HepG2 (cell line): ENCODE data around the gene EXOC6B. TPM values are rescaled to one million over a fixed set of nuclear protein-coding genes. Genes with fewer than 3 reads are reported as not detected.
A peak's percentile ranks its signal among the peaks of the same experiment; 100 is the strongest.

Source experiments
- ATF1 ChIP-seq: IDR thresholded peaks from 2 replicates; pipeline ENCODE4 v1.6.1; 2016; ENCODE audit warnings: mild to moderate bottlenecking, control low read depth
- ELF1 ChIP-seq: sonication (generic); formaldehyde crosslinking; IDR thresholded peaks from 2 replicates; pipeline ENCODE4 v1.4.0; 2020; ENCODE audit warnings: missing genetic modification reagents
- HMG20A ChIP-seq: IDR thresholded peaks from 2 replicates; pipeline ENCODE4 v1.6.1; 2016; ENCODE audit warnings: borderline replicate concordance
- MED1 ChIP-seq: sonication (generic); formaldehyde crosslinking; IDR thresholded peaks from 2 replicates; pipeline ENCODE4 v1.4.0; 2020; ENCODE audit warnings: missing genetic modification reagents
- RFX3 ChIP-seq: IDR thresholded peaks from 2 replicates; pipeline ENCODE4 v1.6.1; 2016; ENCODE audit warnings: missing biosample characterization, missing genetic modification reagents
- SPEN ChIP-seq: sonication (generic); formaldehyde crosslinking; IDR thresholded peaks from 2 replicates; pipeline ENCODE4 v1.5.1; 2020; ENCODE audit warnings: low read depth, mild to moderate bottlenecking, missing genetic modification reagents
- ZBTB7A ChIP-seq: sonication (generic); formaldehyde crosslinking; IDR thresholded peaks from 2 replicates; pipeline ENCODE4 v1.8.0; 2022; ENCODE audit warnings: mild to moderate bottlenecking, missing genetic modification reagents
- ZNF121 ChIP-seq: sonication (generic); formaldehyde crosslinking; IDR thresholded peaks from 2 replicates; pipeline ENCODE4 v1.5.0; 2020; ENCODE audit warnings: mild to moderate bottlenecking, missing genetic modification reagents
- ZNF616 ChIP-seq: sonication (generic); formaldehyde crosslinking; IDR thresholded peaks from 2 replicates; pipeline ENCODE4 v1.5.0; 2020; ENCODE audit warnings: low read depth, mild to moderate bottlenecking, missing genetic modification reagents
- ZNF713 ChIP-seq: sonication (generic); formaldehyde crosslinking; IDR thresholded peaks from 2 replicates; pipeline ENCODE4 v1.4.0; 2020; ENCODE audit warnings: mild to moderate bottlenecking, missing genetic modification reagents
- polyA plus RNA-seq, 8 experiments: library from polyadenylated mRNA; depleted of rRNA in 3 of 8; stranded (reverse) in 7 of 8; unstranded in 1 of 8; fragments of >200 nt; fragmentation: Illumina TruSeq in 4 of 8; extraction: Trizol in 4 of 8; gene quantifications; 2 replicates each; pipeline versions ENCODE4 v1.2.1 to v1.2.3, GENCODE V29; 2011 to 2016; ENCODE audit warnings: low read depth in 4 of 8, missing spikeins in 1 of 8, mixed read lengths in 1 of 8; ENCODE audit not compliant: insufficient read depth in 1 of 8
- total RNA-seq, 5 experiments: library from RNA; depleted of rRNA; stranded (reverse); fragments of >200 nt; fragmentation: Illumina TruSeq; extraction: Trizol; gene quantifications; 2 replicates each; pipeline ENCODE4 v1.2.3, GENCODE V29; 2016; ENCODE audit warnings: low read depth in 1 of 5
- TF ChIP-seq, protein P1 (sequence below): IDR thresholded peaks from 2 replicates; pipeline ENCODE4 v1.6.1; 2016; ENCODE audit warnings: mild to moderate bottlenecking, missing biosample characterization, missing genetic modification reagents
- TF ChIP-seq, protein P2 (sequence below), 2 experiments: IDR thresholded peaks; 2 replicates each; pipeline ENCODE4 v1.6.1; 2011 to 2012; ENCODE audit warnings: low read length in 2 of 2, borderline replicate concordance in 1 of 2, low read depth in 1 of 2, mild to moderate bottlenecking in 1 of 2, moderate library complexity in 1 of 2
- TF ChIP-seq, protein P3 (sequence below): sonication (generic); formaldehyde crosslinking; IDR thresholded peaks from 2 replicates; pipeline ENCODE4 v1.4.0; 2020; ENCODE audit warnings: missing genetic modification reagents, borderline replicate concordance

Gene EXOC6B
- total and polyA plus RNA-seq, 2 of the 13 experiments (the other 11 are each of a cell fraction or from before 2014, with no cell fraction given) = 9.1 to 15.9 TPM

DNA sequence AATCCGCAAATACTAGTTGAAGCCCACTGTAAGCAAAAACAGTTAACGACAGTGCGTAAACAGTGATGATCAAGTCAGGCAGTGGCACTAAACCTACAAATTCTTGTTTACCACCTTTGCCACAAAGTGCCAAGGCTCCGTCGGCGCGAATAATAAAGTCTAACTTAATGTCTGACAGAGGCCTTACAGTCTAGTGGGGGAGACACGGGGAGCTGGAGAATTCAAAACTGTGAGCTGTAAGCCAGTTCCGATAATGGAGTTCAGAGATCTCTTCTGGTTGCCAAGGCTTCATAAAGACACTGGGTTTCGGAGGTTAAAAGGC, 284 bp upstream of the EXOC6B start (continued):
- TF ChIP-seq, protein P1, sequence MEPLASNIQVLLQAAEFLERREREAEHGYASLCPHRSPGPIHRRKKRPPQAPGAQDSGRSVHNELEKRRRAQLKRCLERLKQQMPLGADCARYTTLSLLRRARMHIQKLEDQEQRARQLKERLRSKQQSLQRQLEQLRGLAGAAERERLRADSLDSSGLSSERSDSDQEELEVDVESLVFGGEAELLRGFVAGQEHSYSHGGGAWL (CRISPR knock-in tag) = no peak
- TF ChIP-seq RFX3 (CRISPR knock-in tag) = no peak
- no peak for TF ChIP-seq ZNF713
- TF ChIP-seq ZBTB7A (CRISPR knock-in tag) = peak; percentile 50; the same call in 1 of the 2 replicates
- no peak for TF ChIP-seq SPEN
- 0 out of 2 replicates have a peak, but pooled peaks have one; percentile 1 for TF ChIP-seq ELF1 (CRISPR knock-in tag)
- TF ChIP-seq ZNF121 (CRISPR knock-in tag) = no peak
- TF ChIP-seq HMG20A (CRISPR knock-in tag) = peak; percentile 40; the same call in 1 of the 2 replicates
- TF ChIP-seq ATF1 (CRISPR knock-in tag) = peak; percentile 59; the same call in 1 of the 2 replicates
- no peak for TF ChIP-seq MED1 (CRISPR knock-in tag)
- TF ChIP-seq, protein P2, sequence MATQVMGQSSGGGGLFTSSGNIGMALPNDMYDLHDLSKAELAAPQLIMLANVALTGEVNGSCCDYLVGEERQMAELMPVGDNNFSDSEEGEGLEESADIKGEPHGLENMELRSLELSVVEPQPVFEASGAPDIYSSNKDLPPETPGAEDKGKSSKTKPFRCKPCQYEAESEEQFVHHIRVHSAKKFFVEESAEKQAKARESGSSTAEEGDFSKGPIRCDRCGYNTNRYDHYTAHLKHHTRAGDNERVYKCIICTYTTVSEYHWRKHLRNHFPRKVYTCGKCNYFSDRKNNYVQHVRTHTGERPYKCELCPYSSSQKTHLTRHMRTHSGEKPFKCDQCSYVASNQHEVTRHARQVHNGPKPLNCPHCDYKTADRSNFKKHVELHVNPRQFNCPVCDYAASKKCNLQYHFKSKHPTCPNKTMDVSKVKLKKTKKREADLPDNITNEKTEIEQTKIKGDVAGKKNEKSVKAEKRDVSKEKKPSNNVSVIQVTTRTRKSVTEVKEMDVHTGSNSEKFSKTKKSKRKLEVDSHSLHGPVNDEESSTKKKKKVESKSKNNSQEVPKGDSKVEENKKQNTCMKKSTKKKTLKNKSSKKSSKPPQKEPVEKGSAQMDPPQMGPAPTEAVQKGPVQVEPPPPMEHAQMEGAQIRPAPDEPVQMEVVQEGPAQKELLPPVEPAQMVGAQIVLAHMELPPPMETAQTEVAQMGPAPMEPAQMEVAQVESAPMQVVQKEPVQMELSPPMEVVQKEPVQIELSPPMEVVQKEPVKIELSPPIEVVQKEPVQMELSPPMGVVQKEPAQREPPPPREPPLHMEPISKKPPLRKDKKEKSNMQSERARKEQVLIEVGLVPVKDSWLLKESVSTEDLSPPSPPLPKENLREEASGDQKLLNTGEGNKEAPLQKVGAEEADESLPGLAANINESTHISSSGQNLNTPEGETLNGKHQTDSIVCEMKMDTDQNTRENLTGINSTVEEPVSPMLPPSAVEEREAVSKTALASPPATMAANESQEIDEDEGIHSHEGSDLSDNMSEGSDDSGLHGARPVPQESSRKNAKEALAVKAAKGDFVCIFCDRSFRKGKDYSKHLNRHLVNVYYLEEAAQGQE (IDR thresholded peaks at IDR 0.05; ENCODE audit: borderline replicate concordance in 1 of 2, low read depth in 1 of 2, low read length in 2 of 2) = no peak
- TF ChIP-seq, protein P3, sequence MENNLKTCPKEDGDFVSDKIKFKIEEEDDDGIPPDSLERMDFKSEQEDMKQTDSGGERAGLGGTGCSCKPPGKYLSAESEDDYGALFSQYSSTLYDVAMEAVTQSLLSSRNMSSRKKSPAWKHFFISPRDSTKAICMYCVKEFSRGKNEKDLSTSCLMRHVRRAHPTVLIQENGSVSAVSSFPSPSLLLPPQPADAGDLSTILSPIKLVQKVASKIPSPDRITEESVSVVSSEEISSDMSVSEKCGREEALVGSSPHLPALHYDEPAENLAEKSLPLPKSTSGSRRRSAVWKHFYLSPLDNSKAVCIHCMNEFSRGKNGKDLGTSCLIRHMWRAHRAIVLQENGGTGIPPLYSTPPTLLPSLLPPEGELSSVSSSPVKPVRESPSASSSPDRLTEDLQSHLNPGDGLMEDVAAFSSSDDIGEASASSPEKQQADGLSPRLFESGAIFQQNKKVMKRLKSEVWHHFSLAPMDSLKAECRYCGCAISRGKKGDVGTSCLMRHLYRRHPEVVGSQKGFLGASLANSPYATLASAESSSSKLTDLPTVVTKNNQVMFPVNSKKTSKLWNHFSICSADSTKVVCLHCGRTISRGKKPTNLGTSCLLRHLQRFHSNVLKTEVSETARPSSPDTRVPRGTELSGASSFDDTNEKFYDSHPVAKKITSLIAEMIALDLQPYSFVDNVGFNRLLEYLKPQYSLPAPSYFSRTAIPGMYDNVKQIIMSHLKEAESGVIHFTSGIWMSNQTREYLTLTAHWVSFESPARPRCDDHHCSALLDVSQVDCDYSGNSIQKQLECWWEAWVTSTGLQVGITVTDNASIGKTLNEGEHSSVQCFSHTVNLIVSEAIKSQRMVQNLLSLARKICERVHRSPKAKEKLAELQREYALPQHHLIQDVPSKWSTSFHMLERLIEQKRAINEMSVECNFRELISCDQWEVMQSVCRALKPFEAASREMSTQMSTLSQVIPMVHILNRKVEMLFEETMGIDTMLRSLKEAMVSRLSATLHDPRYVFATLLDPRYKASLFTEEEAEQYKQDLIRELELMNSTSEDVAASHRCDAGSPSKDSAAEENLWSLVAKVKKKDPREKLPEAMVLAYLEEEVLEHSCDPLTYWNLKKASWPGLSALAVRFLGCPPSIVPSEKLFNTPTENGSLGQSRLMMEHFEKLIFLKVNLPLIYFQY (CRISPR knock-in tag) = 0 out of 2 replicates have a peak, but pooled peaks have one; percentile 9
- TF ChIP-seq ZNF616 (CRISPR knock-in tag) = no peak
